Measurements from ENCODE around the gene SMCO4.

The SMCO4 gene

DNA sequence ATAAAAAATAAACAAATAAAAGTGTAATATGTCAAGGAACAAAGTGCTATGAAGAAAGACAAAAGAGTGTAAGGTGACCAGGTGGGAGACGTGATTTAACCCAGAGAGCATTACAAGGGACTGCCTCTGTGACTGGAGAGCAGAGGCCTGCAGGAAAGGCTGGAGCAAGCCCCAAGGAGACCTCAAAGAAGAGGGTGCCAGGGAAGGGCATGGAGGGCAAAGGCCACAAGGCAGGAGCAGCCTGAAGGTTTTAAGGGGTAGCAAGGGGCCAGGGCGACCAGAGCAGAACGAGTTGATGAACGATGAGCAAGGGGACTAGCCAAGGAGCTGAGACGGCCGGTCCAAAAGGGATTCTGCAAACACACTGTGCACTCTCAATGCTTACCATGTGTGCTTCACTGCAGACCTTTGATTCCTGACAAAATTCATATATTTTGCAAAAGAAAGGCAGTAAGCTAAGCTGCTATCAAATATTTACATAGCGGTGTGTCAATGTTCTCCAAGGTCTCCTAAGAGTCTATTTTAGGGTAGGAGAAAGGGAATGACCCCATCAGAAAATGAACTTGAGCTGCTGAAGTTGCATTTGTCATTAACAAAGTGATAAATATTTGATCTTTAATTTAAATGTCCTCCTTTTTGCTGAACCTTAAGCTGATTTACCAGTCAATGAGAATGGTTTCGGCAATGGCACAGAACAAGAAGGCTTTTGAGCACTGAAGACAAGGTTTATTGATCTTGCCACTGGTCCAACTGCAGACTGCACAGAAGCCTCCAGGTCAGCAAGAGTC is 50.5 kb downstream of the SMCO4 start:
- no peak for DNase-seq (ENCODE audit: low read depth)
- TF ChIP-seq, protein P1, sequence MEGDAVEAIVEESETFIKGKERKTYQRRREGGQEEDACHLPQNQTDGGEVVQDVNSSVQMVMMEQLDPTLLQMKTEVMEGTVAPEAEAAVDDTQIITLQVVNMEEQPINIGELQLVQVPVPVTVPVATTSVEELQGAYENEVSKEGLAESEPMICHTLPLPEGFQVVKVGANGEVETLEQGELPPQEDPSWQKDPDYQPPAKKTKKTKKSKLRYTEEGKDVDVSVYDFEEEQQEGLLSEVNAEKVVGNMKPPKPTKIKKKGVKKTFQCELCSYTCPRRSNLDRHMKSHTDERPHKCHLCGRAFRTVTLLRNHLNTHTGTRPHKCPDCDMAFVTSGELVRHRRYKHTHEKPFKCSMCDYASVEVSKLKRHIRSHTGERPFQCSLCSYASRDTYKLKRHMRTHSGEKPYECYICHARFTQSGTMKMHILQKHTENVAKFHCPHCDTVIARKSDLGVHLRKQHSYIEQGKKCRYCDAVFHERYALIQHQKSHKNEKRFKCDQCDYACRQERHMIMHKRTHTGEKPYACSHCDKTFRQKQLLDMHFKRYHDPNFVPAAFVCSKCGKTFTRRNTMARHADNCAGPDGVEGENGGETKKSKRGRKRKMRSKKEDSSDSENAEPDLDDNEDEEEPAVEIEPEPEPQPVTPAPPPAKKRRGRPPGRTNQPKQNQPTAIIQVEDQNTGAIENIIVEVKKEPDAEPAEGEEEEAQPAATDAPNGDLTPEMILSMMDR (conservative IDR thresholded peaks at IDR 0.05; ENCODE audit: control insufficient read depth, insufficient read depth, low read depth, low read length) = no peak
- H3K4me3 ChIP-seq (ENCODE audit: control insufficient read depth, low read depth, low read length) = no peak overlapping the region

- no peak overlapping the region for H3K4me3 ChIP-seq (ENCODE audit: control insufficient read depth, low read depth, low read length)
- no peak for DNase-seq (ENCODE audit: low read depth)
- TF ChIP-seq, protein P1 (conservative IDR thresholded peaks at IDR 0.05; ENCODE audit: control insufficient read depth, insufficient read depth, low read depth, low read length) = no peak
Measured at GRCh38 chr11:93491973-93492372, 51.2 kb downstream of the SMCO4 start.

- H3K4me3 ChIP-seq (ENCODE audit: control insufficient read depth, low read depth, low read length) = no peak overlapping the region
- TF ChIP-seq, protein P1 (conservative IDR thresholded peaks at IDR 0.05; ENCODE audit: control insufficient read depth, insufficient read depth, low read depth, low read length) = no peak
- DNase-seq (ENCODE audit: low read depth) = no peak
Measured at GRCh38 chr11:93490996-93491618, 52.1 kb downstream of the SMCO4 start.

DNA sequence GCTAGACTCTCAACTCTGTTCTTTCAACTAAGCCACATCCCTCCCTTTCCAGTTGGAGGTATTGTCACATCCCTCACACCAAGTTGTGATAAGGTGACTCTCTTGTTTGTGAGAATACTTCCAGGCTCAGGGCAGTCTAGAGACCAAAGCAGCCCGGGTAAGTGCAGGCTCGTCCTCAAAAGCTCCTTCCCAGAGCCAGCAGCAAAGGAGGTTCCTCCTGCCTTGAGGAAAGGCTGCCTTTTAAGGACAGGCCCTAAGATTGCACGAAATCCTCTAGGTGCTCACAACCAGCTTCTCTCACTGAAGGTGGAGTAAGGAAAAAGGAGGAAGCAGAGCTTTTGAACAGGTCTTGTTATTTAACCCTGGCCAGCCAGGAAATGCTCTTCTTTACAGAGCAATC is 53.4 kb downstream of the SMCO4 start:
- TF ChIP-seq, protein P1 (conservative IDR thresholded peaks at IDR 0.05; ENCODE audit: control insufficient read depth, insufficient read depth, low read depth, low read length) = no peak
- DNase-seq (ENCODE audit: low read depth) = no peak
- H3K4me3 ChIP-seq (ENCODE audit: control insufficient read depth, low read depth, low read length) = no peak overlapping the region

GRCh38 chr11:93487032-93487483 is 56.1 kb downstream of the SMCO4 start:
- DNase-seq (ENCODE audit: low read depth) = no peak
- TF ChIP-seq, protein P1 (conservative IDR thresholded peaks at IDR 0.05; ENCODE audit: control insufficient read depth, insufficient read depth, low read depth, low read length) = no peak
- H3K4me3 ChIP-seq (ENCODE audit: control insufficient read depth, low read depth, low read length) = no peak overlapping the region

DNA sequence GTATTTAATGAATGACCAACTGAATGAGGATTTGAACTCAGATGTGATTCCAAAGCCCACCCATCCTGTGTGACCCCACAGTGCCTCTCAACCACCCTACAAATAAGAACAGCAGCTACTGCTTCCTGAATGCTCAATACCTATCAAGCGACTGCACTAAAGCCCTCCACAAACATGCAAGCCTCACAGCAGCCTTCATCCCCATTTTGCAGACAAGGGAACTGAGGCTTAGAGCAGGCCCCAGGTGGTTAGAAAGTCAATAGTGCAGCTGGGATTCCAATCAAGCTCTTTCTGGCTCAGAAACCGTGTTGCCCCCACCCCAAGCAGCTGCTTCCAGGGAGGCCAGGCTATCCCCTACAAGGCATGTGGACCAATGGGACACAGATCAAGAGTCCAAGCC is 57.2 kb downstream of the SMCO4 start:
- TF ChIP-seq, protein P1 (conservative IDR thresholded peaks at IDR 0.05; ENCODE audit: control insufficient read depth, insufficient read depth, low read depth, low read length) = no peak
- H3K4me3 ChIP-seq (ENCODE audit: control insufficient read depth, low read depth, low read length) = no peak overlapping the region
- DNase-seq (ENCODE audit: low read depth) = no peak
